HEK293 (cell line): ENCODE data around the gene TBX6.

Experiments used
- FEZF1 ChIP-seq: fragments of 450-650 bp; formaldehyde crosslinking; IDR thresholded peaks from 2 replicates; pipeline ENCODE4 v1.5.1; 2016; ENCODE audit warnings: missing biosample characterization, missing genetic modification characterization
- HOXA7 ChIP-seq: sonication (generic); formaldehyde crosslinking; IDR thresholded peaks from 2 replicates; pipeline ENCODE4 v1.8.1; 2022; ENCODE audit warnings: missing genetic modification reagents, borderline replicate concordance
- HOXC10 ChIP-seq: sonication (generic); formaldehyde crosslinking; IDR thresholded peaks from 2 replicates; pipeline ENCODE4 v1.8.1; 2023; ENCODE audit warnings: mild to moderate bottlenecking, missing genetic modification reagents
- IKZF3 ChIP-seq: fragments of 450-650 bp; IDR thresholded peaks from 2 replicates; pipeline ENCODE4 v1.5.0; 2018; ENCODE audit warnings: missing biosample characterization, mild to moderate bottlenecking, missing genetic modification characterization, moderate library complexity
- KLF1 ChIP-seq: fragments of 450-650 bp; formaldehyde crosslinking; IDR thresholded peaks from 2 replicates; pipeline ENCODE4 v1.5.1; 2016; ENCODE audit warnings: missing biosample characterization, missing genetic modification characterization
- KLF10 ChIP-seq: fragments of 450-650 bp; IDR thresholded peaks from 2 replicates; pipeline ENCODE4 v1.5.1; 2018; ENCODE audit warnings: missing biosample characterization, mild to moderate bottlenecking, missing genetic modification characterization
- MEIS1 ChIP-seq: sonication (generic); formaldehyde crosslinking; IDR thresholded peaks from 2 replicates; pipeline ENCODE4 v1.8.1; 2022; ENCODE audit warnings: missing genetic modification reagents, mild to moderate bottlenecking, borderline replicate concordance
- SCRT2 ChIP-seq: fragments of 450-650 bp; formaldehyde crosslinking; IDR thresholded peaks from 2 replicates; pipeline ENCODE4 v1.5.1; 2016; ENCODE audit warnings: missing biosample characterization, missing genetic modification characterization
- ZBTB48 ChIP-seq: fragments of 450-650 bp; formaldehyde crosslinking; IDR thresholded peaks from 2 replicates; pipeline ENCODE4 v1.5.1; 2016; ENCODE audit warnings: missing biosample characterization, missing genetic modification characterization
- ZBTB7A ChIP-seq: fragments of 450-650 bp; formaldehyde crosslinking; IDR thresholded peaks from 2 replicates; pipeline ENCODE4 v1.5.1; 2016; ENCODE audit warnings: low read depth, missing biosample characterization, missing genetic modification characterization
- ZBTB8A ChIP-seq: fragments of 450-650 bp; formaldehyde crosslinking; IDR thresholded peaks from 2 replicates; pipeline ENCODE4 v1.5.1; 2016; ENCODE audit warnings: missing biosample characterization, missing genetic modification characterization
- ZFP37 ChIP-seq: fragments of 450-650 bp; formaldehyde crosslinking; IDR thresholded peaks from 2 replicates; pipeline ENCODE4 v1.5.1; 2016; ENCODE audit warnings: missing biosample characterization, missing genetic modification characterization
- ZIC2 ChIP-seq: fragments of 450-650 bp; formaldehyde crosslinking; IDR thresholded peaks from 2 replicates; pipeline ENCODE4 v1.5.1; 2016; ENCODE audit warnings: missing biosample characterization, missing genetic modification characterization
- ZNF16 ChIP-seq: fragments of 450-650 bp; formaldehyde crosslinking; IDR thresholded peaks from 2 replicates; pipeline ENCODE4 v1.5.1; 2016; ENCODE audit warnings: low read depth, missing biosample characterization, missing genetic modification characterization
- ZNF2 ChIP-seq: fragments of 450-650 bp; formaldehyde crosslinking; IDR thresholded peaks from 2 replicates; pipeline ENCODE4 v1.5.1; 2016; ENCODE audit warnings: missing biosample characterization, missing genetic modification characterization
- ZNF266 ChIP-seq: fragments of 450-650 bp; formaldehyde crosslinking; IDR thresholded peaks from 2 replicates; pipeline ENCODE4 v1.5.1; 2016; ENCODE audit warnings: missing biosample characterization, missing genetic modification characterization, low read depth
- ZNF274 ChIP-seq, 2 experiments: fragments of 200-500 bp in 1 of 2; fragments of 450-650 bp in 1 of 2; sonication (Bioruptor generic) in 1 of 2; formaldehyde crosslinking in 1 of 2; IDR thresholded peaks; 2 replicates each; pipeline versions ENCODE4 v1.5.1 to v1.6.1; 2014 to 2016; ENCODE audit warnings: borderline replicate concordance in 1 of 2, inconsistent platforms in 1 of 2, low read length in 1 of 2, missing biosample characterization in 1 of 2, missing genetic modification characterization in 1 of 2
- ZNF433 ChIP-seq: fragments of 450-650 bp; formaldehyde crosslinking; IDR thresholded peaks from 2 replicates; pipeline ENCODE4 v1.5.1; 2016; ENCODE audit warnings: missing biosample characterization, missing genetic modification characterization, low read depth
- ZNF529 ChIP-seq: fragments of 450-650 bp; formaldehyde crosslinking; IDR thresholded peaks from 2 replicates; pipeline ENCODE4 v1.5.1; 2017; ENCODE audit warnings: missing genetic modification characterization, missing biosample characterization; ENCODE audit not compliant: insufficient replicate concordance
- ZNF530 ChIP-seq: fragments of 450-650 bp; formaldehyde crosslinking; IDR thresholded peaks from 2 replicates; pipeline ENCODE4 v1.5.1; 2016; ENCODE audit warnings: low read depth, missing biosample characterization, missing genetic modification characterization
- ZNF544 ChIP-seq: fragments of 450-650 bp; formaldehyde crosslinking; IDR thresholded peaks from 2 replicates; pipeline ENCODE4 v1.5.0; 2017; ENCODE audit warnings: missing biosample characterization, missing genetic modification characterization
- ZNF600 ChIP-seq: fragments of 450-650 bp; formaldehyde crosslinking; IDR thresholded peaks from 2 replicates; pipeline ENCODE4 v1.5.1; 2016; ENCODE audit warnings: missing biosample characterization, missing genetic modification characterization
- ZNF660 ChIP-seq: fragments of 450-650 bp; IDR thresholded peaks from 2 replicates; pipeline ENCODE4 v1.5.1; 2018; ENCODE audit warnings: missing biosample characterization, mild to moderate bottlenecking, missing genetic modification characterization
- ZNF747 ChIP-seq: fragments of 450-650 bp; formaldehyde crosslinking; IDR thresholded peaks from 2 replicates; pipeline ENCODE4 v1.5.1; 2016; ENCODE audit warnings: missing biosample characterization, missing genetic modification characterization
- ZNF785 ChIP-seq: fragments of 450-650 bp; formaldehyde crosslinking; IDR thresholded peaks from 2 replicates; pipeline ENCODE4 v1.5.1; 2016; ENCODE audit warnings: missing biosample characterization, missing genetic modification characterization
- ZSCAN16 ChIP-seq: fragments of 450-650 bp; formaldehyde crosslinking; IDR thresholded peaks from 2 replicates; pipeline ENCODE4 v1.5.1; 2016; ENCODE audit warnings: missing biosample characterization, missing genetic modification characterization
- ZSCAN23 ChIP-seq: fragments of 450-650 bp; formaldehyde crosslinking; IDR thresholded peaks from 2 replicates; pipeline ENCODE4 v1.5.1; 2016; ENCODE audit warnings: missing biosample characterization, missing genetic modification characterization
- TF ChIP-seq, protein P1 (sequence below): fragments of 450-650 bp; formaldehyde crosslinking; IDR thresholded peaks from 2 replicates; pipeline ENCODE4 v1.5.1; 2017; ENCODE audit warnings: missing biosample characterization, missing genetic modification characterization
- TF ChIP-seq, protein P2 (sequence below): fragments of 450-650 bp; formaldehyde crosslinking; IDR thresholded peaks from 2 replicates; pipeline ENCODE4 v1.5.1; 2017; ENCODE audit warnings: missing biosample characterization, missing genetic modification characterization
- TF ChIP-seq, protein P3 (sequence below): fragments of 450-650 bp; formaldehyde crosslinking; optimal IDR thresholded peaks from 2 replicates; pipeline ENCODE3; 2016; ENCODE audit warnings: missing biosample characterization, mild to moderate bottlenecking, missing genetic modification characterization
- TF ChIP-seq, protein P4 (sequence below): fragments of 450-650 bp; IDR thresholded peaks from 2 replicates; pipeline ENCODE4 v1.5.1; 2018; ENCODE audit warnings: missing biosample characterization, missing genetic modification characterization
- TF ChIP-seq, protein P5 (sequence below): fragments of 450-650 bp; formaldehyde crosslinking; IDR thresholded peaks from 2 replicates; pipeline ENCODE4 v1.5.1; 2017; ENCODE audit warnings: missing biosample characterization, missing genetic modification characterization

The TBX6 gene

DNA sequence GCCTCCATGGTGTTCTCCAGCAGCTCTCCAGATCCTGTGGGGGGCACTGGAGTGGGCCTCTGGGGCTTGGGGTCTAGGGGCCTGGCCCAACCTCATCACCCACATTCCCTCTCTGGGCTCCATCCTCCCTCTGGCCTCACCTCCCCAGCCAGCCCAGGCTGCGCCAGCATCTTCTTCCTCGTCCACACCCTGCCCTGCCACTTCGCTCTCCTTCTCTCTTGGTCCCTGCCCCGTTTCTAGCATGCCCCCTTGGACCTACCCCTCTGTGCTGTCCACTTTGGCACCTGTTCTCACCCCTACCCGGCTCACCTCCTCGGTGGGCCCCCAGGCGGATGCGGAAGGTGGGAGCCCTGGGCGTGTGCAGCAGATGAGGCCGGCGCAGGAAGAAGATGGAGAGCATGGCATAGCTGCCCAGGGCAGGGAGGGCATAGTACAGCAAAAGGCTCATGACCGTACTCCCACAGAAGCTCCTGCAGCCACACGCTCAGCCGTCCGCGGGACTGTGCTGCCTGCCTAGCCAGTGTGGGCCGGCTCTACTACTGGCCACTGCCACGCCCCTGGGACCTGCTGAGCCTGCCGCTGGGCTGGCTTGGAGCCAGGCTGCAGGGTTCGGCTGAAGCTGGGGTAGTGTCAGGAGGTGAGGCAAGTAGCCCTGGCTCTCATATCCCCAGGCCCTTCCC is 21.4 kb upstream of the TBX6 start, which contains the start of gene GDPD3 (continued):
- TF ChIP-seq, protein P1, sequence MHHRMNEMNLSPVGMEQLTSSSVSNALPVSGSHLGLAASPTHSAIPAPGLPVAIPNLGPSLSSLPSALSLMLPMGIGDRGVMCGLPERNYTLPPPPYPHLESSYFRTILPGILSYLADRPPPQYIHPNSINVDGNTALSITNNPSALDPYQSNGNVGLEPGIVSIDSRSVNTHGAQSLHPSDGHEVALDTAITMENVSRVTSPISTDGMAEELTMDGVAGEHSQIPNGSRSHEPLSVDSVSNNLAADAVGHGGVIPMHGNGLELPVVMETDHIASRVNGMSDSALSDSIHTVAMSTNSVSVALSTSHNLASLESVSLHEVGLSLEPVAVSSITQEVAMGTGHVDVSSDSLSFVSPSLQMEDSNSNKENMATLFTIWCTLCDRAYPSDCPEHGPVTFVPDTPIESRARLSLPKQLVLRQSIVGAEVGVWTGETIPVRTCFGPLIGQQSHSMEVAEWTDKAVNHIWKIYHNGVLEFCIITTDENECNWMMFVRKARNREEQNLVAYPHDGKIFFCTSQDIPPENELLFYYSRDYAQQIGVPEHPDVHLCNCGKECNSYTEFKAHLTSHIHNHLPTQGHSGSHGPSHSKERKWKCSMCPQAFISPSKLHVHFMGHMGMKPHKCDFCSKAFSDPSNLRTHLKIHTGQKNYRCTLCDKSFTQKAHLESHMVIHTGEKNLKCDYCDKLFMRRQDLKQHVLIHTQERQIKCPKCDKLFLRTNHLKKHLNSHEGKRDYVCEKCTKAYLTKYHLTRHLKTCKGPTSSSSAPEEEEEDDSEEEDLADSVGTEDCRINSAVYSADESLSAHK (tag by site-specific recombination): no peak
- TF ChIP-seq ZNF660 (tag by site-specific recombination) (no peak), SCRT2 (tag by site-specific recombination) (0 out of 2 replicates have a peak, but pooled peaks have one; percentile 12), ZIC2 (tag by site-specific recombination) (peak; percentile 66), ZNF600 (peak; percentile 17; the same call in 1 of the 2 replicates), IKZF3 (tag by site-specific recombination) (no peak), KLF1 (tag by site-specific recombination) (peak; percentile 4; the same call in 1 of the 2 replicates), MEIS1 (CRISPR knock-in tag) (no peak), ZNF2 (tag by site-specific recombination) (no peak), ZNF274 (IDR thresholded peaks at IDR 0.05; ENCODE audit: low read length) (no peak), ZNF274 (tag by site-specific recombination; IDR thresholded peaks at IDR 0.05; ENCODE audit: borderline replicate concordance) (peak; percentile 57; the same call in 1 of the 2 replicates), HOXC10 (CRISPR knock-in tag) (no peak), ZNF433 (tag by site-specific recombination) (no peak), ZSCAN16 (tag by site-specific recombination) (no peak), ZNF747 (no peak), ZNF16 (tag by site-specific recombination) (no peak), ZNF785 (tag by site-specific recombination) (no peak), ZBTB48 (tag by site-specific recombination) (no peak), ZNF529 (tag by site-specific recombination) (no peak), ZSCAN23 (tag by site-specific recombination) (no peak), KLF10 (tag by site-specific recombination) (peak; percentile 30; the same call in 1 of the 2 replicates), ZNF266 (tag by site-specific recombination) (no peak), HOXA7 (CRISPR knock-in tag) (no peak), ZNF544 (no peak), ZBTB8A (no peak), ZNF530 (tag by site-specific recombination) (no peak), ZBTB7A (tag by site-specific recombination) (no peak), ZFP37 (no peak), FEZF1 (no peak)
- TF ChIP-seq, protein P2, sequence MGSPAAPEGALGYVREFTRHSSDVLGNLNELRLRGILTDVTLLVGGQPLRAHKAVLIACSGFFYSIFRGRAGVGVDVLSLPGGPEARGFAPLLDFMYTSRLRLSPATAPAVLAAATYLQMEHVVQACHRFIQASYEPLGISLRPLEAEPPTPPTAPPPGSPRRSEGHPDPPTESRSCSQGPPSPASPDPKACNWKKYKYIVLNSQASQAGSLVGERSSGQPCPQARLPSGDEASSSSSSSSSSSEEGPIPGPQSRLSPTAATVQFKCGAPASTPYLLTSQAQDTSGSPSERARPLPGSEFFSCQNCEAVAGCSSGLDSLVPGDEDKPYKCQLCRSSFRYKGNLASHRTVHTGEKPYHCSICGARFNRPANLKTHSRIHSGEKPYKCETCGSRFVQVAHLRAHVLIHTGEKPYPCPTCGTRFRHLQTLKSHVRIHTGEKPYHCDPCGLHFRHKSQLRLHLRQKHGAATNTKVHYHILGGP (tag by site-specific recombination): no peak
- TF ChIP-seq, protein P3, sequence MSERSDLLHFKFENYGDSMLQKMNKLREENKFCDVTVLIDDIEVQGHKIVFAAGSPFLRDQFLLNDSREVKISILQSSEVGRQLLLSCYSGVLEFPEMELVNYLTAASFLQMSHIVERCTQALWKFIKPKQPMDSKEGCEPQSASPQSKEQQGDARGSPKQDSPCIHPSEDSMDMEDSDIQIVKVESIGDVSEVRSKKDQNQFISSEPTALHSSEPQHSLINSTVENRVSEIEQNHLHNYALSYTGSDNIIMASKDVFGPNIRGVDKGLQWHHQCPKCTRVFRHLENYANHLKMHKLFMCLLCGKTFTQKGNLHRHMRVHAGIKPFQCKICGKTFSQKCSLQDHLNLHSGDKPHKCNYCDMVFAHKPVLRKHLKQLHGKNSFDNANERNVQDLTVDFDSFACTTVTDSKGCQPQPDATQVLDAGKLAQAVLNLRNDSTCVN (tag by site-specific recombination): peak; percentile 7
- TF ChIP-seq, protein P4, sequence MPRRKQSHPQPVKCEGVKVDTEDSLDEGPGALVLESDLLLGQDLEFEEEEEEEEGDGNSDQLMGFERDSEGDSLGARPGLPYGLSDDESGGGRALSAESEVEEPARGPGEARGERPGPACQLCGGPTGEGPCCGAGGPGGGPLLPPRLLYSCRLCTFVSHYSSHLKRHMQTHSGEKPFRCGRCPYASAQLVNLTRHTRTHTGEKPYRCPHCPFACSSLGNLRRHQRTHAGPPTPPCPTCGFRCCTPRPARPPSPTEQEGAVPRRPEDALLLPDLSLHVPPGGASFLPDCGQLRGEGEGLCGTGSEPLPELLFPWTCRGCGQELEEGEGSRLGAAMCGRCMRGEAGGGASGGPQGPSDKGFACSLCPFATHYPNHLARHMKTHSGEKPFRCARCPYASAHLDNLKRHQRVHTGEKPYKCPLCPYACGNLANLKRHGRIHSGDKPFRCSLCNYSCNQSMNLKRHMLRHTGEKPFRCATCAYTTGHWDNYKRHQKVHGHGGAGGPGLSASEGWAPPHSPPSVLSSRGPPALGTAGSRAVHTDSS (tag by site-specific recombination): no peak
- TF ChIP-seq, protein P5, sequence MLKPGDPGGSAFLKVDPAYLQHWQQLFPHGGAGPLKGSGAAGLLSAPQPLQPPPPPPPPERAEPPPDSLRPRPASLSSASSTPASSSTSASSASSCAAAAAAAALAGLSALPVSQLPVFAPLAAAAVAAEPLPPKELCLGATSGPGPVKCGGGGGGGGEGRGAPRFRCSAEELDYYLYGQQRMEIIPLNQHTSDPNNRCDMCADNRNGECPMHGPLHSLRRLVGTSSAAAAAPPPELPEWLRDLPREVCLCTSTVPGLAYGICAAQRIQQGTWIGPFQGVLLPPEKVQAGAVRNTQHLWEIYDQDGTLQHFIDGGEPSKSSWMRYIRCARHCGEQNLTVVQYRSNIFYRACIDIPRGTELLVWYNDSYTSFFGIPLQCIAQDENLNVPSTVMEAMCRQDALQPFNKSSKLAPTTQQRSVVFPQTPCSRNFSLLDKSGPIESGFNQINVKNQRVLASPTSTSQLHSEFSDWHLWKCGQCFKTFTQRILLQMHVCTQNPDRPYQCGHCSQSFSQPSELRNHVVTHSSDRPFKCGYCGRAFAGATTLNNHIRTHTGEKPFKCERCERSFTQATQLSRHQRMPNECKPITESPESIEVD (tag by site-specific recombination): no peak
